HG03457 (cell line): ENCODE data around the gene JMY.
A peak's percentile ranks its signal among the peaks of the same experiment; 100 is the strongest.

Source experiments
- ATAC-seq: cut with Tn5 transposase; IDR thresholded peaks from one replicate; pipeline ENCODE4 v1.9.1; 2021; ENCODE audit warnings: moderate number of reproducible peaks; ENCODE audit not compliant: unreplicated experiment

Gene JMY

GRCh38 chr5:79235634-79236361 is at the start of gene JMY:
TSS of gene JMY (plus strand) at chr5:79236131. CDS start at chr5:79236651, 520 bp downstream.
- ATAC-seq, result peak; percentile 64

- ATAC-seq, result no peak
Observed at GRCh38 chr5:79186455-79186854, 49.5 kb upstream of the JMY start.

GRCh38 chr5:79189439-79190234 is 46.3 kb upstream of the JMY start:
- no peak for ATAC-seq

- ATAC-seq, result no peak
Observed at GRCh38 chr5:79190235-79190529, 45.7 kb upstream of the JMY start.

GRCh38 chr5:79191457-79191856 is 44.5 kb upstream of the JMY start:
- no peak for ATAC-seq

- ATAC-seq, result no peak
Observed at GRCh38 chr5:79193643-79194042, 42.3 kb upstream of the JMY start.

- ATAC-seq, result no peak
Observed at GRCh38 chr5:79200573-79201183, 35.3 kb upstream of the JMY start.

GRCh38 chr5:79201206-79201605 is 34.7 kb upstream of the JMY start:
- ATAC-seq, result no peak

GRCh38 chr5:79202076-79202475 is 33.9 kb upstream of the JMY start:
- ATAC-seq, result no peak

GRCh38 chr5:79205965-79206364 is 30.0 kb upstream of the JMY start:
- no peak for ATAC-seq

GRCh38 chr5:79206541-79206940 is 29.4 kb upstream of the JMY start:
- ATAC-seq, result no peak

- ATAC-seq, result no peak
Observed at GRCh38 chr5:79209505-79209904, 26.4 kb upstream of the JMY start.

GRCh38 chr5:79224286-79224984 is 11.5 kb upstream of the JMY start:
- ATAC-seq, result no peak

GRCh38 chr5:79225026-79225425 is 10.9 kb upstream of the JMY start:
- ATAC-seq, result no peak

- ATAC-seq, result no peak
Observed at GRCh38 chr5:79225441-79225840, 10.5 kb upstream of the JMY start.

GRCh38 chr5:79227484-79228025 is 8.4 kb upstream of the JMY start:
- ATAC-seq, result no peak

GRCh38 chr5:79229357-79230174 is 6.4 kb upstream of the JMY start:
- peak; percentile 81 for ATAC-seq

- ATAC-seq, result peak; percentile 17
Observed at GRCh38 chr5:79235261-79235633, 684 bp upstream of the JMY start.

- ATAC-seq, result peak; percentile 5
Observed at GRCh38 chr5:79236362-79236969, 535 bp downstream of the JMY start.
